GM18870 (cell line): ENCODE measurements around the gene DDX53.

Experiments used
- ATAC-seq: cut with Tn5 transposase; IDR thresholded peaks from one replicate; pipeline ENCODE4 v1.9.1; 2021; ENCODE audit warnings: moderate library complexity; ENCODE audit not compliant: unreplicated experiment

DDX53 gene

DNA sequence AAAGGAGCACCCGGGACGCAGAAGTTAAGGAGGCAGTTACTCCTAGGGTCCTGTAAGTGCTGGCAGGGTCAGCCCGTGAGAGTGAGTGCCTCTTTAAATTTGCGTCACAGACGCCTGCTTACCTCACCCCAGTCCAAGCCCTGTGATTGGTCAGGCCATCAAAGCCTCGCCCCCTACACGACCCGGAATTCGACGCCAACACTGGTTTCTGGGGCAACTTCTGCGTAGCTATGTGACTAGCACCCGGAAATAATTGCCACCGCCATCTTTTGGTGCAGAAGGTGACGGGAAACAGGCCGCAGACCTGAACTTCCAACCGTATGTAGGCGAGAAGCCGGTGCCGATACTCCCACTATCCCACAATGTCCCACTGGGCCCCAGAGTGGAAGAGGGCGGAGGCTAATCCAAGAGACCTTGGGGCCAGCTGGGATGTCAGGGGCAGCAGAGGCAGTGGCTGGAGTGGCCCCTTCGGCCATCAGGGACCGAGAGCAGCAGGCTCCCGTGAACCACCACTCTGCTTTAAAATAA lies at the start of gene DDX53:
TSS of gene DDX53 (plus strand) at position 265 of the 528 bp plus-strand sequence. CDS start at position 363, 98 bp downstream.
- no peak for ATAC-seq

DNA sequence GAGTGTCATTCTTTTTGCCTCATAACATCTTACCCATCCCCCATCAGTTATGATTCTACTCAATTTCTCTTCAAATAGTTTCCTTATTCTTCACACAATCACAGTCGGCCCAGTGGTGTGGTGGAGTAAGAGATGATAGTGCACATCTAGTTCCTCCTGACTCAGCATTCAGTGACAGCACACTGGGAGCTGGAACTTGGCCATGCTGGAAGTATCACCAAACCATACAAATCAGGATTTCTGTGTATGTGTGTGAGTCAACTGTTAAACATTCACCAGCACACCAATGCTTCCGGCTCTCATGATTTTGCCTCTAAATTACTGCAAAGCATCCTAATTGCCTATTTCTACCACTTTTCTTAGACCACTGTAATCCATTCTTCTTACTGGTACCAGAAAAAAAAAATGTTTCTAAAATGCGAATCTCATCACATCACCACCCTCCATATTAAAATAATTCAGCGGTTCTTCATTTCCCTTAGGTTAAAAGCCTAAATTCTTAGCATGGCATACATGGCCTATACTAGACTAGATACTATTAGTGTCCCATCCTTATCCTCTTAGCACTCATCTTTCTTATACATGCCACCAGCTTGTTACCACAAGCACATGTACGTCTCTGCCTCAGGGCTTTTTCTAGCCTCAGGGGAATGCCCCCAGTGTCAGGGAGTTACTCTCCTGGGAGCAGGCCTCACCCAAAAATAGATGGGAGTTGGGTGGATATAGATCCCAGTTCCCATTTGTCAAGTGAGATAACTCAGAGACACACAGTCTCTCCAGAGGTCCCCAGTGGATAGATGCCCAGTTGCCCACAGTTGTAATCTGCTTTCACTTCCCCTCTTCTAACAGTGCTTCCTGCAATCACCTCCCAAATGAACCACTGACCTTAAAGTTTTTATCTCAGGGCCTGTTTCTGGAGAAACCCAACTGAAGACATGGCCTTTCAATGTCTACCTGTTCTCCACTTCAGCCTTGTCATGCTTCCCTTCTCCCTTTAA lies 49.2 kb upstream of the DDX53 start:
- ATAC-seq: peak; percentile 44

DNA sequence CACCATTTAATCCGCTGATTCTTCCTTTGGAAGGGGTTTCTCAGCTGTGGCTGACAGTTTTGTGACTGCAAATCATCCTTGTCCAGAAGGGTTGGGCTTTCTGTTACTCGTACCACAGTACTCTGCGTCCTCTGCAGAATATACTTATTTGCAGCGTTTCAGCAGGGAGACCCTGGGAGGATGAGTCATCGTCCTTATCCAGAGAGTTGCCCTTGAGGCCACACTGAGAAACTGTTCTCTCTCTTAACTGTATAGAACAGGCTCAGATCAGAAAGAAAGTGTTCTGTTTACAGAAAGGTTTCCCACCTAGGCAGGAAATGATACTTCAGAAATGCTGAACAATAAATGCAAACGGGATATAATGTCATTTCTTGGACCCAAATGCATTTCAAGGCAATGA lies 47.8 kb upstream of the DDX53 start:
- no peak for ATAC-seq

DNA sequence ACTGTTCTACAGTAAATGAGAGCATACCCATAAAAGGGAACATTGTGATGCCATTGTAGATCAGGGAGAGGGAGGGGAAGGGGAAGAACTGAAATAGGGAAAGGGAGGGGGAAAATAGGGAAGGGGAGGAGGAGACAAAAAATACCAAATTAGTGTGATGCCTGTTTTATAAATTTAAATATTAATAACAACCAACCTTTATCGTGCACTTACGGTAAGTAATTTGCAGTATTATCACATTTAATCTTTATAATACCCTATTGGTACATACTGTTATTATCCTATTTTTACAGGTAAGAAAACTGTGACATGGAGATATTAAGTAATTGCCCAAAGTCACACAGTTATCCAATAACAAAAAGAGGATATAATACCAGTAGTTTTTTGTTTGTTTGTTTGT lies 41.5 kb upstream of the DDX53 start:
- no peak for ATAC-seq

DNA sequence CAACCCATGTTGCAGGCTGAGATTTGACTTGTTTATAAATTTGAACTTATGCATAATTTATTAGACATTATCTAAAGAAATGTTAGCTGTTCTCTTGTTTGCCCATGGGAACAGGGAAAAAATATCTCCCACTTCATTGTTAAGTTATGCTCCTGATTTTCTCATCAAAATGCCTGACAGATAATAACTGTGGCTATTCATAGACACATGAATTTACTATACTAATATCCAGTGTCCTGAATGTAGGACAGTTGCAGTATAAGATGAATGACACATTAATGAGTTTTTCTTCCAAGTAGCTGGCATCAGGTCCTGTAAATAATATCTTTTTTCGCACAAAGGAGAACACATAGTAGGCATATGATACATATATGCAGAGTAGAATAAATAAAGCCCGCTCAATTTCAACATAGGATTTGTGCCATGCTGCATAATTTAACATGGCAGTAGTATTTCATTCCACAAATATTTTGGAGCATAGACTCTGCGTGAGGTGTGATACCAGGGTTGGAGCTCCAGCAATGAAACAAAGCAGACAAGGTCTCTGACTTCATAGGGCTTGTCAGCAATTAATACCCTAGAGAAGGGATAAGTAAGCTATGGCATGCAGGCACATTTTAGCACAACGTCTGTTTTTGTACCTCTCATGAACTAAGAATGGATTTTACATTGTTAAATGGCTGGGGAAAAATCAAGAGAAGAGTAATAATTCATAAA lies 40.4 kb upstream of the DDX53 start:
- ATAC-seq: no peak

DNA sequence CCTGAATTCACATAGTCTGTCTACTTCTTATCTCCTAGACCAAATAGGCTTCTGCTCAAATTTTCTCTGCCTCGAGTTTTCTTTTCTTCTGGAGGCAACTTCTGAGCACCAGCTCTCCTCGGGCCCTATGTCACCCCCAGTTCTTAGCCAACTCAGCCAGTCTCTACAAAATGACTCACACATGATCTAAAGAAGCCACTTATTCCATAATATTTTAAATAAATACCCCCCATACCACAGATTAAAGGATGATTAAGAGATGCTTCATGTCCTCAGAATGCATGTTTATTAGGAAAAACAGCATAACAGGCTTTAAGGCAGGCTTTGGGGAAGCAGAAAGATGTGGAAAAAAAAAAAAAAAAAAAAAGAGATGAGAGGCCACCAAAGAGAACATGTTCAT lies 36.6 kb upstream of the DDX53 start:
- ATAC-seq: no peak

DNA sequence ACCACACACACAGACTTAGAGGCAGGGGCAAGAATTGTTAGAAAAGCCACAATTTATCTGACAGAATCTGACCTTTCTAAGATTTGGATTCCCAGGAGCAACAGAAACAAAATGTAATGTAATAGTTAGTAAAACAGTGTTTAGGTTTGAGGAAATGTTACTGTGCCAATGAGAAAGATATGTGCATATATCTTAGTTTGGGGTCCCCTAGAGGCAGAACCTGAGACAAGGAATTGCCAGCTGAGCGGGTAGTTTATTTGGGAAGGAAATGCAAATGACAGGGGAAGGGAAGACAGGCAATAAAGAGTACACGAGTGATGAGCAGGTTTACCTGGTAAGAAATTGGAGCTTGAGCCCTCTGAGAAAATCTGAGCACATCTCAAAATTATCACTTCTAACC lies 31.3 kb upstream of the DDX53 start:
- no peak for ATAC-seq

DNA sequence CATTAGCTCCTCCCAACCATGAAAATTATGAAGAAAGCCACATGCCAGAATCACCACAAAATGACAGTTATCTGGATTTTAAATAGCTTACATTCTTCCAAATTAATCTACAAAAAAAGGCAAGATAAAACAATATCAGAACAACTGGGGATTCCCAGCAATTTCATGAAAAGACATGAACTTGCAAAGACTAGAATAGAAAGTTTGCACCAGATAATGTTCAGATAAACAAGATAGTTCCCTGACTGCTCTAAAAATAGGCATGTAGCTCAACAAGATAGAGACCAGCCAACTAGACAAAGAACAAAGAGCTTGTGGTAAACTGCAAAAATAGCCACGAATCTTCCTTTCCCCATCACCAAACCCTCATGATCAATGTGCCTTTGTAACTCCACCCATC lies 30.3 kb upstream of the DDX53 start:
- no peak for ATAC-seq

DNA sequence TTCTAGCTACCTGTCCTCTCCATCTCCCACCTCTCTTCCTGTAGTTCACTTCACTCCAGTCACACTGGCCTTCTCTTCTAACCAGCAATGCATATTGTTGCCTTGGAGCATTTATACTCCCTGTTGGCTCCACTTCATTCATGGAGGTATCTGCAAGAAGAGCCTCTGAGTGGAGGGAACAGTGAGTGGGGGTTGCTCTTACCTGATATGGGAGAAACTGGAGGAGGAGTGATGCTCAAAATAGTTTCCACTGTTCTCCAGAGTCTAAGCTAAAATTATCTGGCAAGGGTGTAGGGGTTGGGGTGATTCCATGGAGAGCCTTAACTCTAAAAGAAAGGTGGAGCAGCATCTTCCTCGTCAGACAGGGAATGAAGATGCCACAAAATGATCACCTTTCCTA lies 28.9 kb upstream of the DDX53 start:
- ATAC-seq: no peak

DNA sequence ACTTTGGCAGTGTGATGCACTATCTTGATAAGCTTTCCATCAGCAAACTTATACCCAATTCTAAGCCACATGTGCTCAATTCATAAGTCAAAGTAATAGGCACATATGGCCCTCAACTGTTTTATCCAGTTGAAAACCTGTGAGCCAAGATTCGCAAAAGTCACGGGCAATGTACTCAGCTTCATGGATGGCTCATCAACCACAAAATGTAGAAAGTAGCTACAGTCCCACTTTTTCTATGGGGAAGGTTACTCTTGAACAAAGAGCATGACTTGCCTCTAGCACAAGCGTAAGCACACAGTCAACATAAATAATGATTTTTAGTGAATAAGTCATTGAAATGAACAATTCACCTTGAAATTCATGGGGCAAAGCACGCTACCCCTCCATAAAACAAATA lies 25.1 kb upstream of the DDX53 start:
- ATAC-seq: no peak

DNA sequence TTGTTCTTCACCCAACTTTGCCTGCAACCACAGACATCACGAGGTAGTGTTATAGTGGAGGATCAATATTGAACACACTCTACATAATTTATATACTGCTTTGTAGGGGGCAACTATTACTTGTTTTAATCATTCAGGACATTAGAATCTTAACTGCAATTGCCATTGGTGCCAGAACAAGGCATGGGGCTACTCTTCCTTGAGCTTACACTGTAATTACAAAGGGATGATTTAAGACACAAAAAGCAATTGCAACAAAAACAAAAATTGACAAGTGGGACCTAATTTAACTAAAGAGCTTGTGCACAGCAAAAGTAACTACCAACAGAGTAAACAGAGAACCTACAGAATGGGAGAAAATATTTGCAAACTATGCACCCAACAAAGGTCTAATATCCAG lies 24.0 kb upstream of the DDX53 start:
- no peak for ATAC-seq

DNA sequence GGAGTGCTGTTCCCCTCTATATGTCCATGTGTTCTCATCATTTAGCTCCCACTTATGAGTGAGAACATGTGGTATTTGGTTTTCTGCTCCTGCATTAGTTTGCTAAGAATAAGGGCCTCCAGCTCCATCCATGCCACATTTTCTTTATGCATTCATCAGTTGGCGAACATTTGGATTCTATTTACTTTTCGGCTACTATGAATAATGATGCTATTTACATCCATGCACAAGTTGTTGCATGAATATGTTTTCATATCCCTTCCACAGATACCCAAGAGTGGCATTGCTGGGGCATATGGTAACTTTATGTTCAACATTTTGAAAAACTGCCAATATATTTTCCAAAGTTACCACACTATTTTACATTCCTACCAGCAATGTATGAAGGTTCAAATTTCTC lies 13.8 kb upstream of the DDX53 start:
- ATAC-seq: no peak

DNA sequence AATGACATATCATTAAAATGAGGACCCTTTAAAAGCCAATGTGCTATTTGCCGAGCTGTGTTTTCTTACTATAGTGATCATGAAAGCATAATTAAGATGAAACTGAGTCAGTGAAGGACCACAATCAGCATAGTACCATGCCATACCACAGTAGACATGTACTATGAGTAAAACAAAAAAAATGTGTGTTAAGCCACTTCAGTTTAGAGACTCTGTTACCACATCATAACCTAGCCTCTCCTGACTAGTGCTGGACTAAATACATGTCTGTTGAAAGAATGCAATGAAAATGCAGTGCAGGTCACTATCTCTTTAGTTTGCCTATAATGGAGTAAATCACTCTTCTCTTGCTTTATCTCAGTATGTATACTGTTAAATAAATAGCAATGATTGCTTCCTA lies 12.3 kb upstream of the DDX53 start:
- no peak for ATAC-seq

DNA sequence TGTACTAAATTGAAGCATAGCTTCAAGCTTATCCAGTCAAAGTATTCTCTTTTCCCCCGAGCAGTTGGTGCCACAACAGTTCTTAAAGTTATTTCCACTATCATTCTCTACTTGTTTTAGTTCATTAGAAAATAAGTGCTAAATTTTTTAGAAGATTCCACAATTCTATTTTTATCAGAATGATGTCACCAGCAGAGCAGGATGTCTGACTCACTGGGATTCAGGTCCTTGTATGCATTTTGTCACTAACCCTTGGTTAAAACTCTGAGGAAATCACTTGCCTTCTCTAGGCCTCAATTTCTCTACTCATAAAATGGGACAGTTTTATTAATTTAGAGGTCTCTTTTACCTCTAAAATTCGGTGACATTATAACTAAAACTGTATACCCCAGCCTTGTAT lies 3.4 kb downstream of the DDX53 start:
- ATAC-seq: no peak

DNA sequence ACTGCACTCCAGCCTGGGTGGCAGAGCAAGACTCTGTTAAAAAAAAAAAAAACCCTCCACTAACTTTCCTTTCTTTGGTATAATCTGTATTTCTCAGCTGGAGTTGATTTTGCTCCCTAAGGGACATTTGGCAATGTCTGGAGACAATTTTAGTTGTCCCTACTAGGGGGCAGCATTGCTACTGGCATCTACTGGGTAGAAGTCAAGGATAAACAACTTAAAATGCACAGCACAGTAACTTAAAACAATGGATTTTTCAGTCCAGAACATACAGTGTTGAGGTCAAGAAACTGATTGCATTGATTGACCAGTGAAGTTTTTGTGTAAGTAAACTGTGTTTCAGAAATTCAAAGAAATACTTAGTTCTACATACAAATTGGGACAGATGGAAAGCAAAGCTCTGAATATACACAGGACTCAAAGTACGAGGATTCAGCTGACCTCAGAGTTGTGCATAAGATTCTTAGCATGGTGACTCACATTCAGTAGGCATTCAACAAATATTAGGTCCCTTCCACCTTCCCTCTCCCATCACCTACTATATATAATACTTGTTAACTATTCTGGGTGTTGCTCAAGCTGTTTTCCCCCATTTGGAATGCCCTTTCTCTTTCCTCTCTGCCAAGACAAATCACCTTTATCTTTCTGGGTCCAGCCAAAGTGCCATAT lies 8.8 kb downstream of the DDX53 start:
- no peak for ATAC-seq

DNA sequence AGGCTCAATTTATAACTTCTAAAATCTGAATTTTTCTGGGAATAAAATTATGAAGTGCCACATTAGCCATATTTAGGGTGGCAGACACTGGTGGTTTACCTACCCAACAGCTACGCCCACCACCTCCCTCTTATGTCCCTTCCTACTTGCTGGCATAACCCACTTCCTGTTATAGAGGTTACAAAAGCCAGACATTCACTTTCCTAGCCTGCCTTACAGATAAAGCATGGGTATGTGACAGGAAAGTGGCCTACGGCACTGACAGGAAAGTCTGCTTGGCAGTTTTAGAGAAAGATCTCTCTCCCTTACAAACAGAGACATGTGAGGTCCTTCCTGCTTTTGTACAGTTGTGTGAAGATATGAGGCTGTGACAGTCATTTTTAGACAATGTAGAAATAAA lies 12.4 kb downstream of the DDX53 start:
- ATAC-seq: no peak

DNA sequence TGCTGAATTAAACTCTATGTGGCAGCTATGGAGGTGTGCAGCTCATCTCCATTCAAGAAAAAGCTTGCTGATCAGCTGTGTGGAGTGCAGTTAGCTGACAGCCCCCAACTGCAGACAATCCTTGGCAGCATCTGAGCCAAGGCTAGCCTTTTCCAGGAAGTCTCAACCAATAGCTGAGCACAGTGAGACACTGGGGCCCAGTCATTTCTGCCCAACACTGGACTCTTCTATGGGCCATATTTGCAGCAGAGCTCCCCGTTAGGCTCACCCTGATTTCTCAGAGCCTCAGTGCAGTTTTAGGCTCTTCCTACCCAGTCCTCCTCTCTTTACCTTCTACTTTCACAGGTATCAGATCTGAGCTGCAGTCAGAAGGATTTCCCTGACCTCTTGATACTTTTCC lies 12.9 kb downstream of the DDX53 start:
- ATAC-seq: no peak

DNA sequence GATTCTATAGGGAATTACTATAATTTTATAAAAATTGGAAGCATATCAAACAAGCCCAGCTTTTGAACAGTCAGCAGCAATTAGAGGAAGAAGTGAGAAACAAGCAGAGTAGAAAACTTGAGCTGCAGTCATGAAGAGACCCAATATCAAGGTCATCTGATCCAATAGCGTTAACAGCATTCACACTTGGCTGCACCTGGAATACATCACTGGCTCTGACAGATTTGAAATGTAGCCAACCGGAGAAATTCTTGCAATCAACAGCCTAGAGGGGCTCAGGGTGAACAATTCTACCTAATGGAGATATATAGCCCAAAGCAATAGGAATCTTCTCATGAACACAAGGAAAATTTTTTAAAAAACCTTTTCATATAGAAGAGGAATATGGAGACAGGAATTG lies 13.6 kb downstream of the DDX53 start:
- ATAC-seq: no peak

DNA sequence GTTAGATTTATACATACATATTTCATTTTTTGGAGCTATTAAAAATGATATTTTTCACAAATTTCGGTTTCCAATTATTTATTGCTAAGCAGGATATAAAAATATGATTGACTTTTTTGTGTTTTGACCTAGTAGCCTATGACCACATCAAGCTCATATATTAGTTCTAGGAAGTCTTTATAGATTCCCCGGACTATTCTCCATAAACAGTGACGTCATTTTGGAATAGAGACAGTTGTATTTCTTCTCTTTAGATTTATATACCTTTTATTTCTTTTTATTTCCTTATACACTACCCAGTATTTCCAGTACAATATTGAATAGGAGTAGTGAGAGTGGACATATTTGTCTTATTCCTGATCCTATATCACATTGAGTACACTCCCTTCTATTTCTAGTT lies 31.8 kb downstream of the DDX53 start:
- no peak for ATAC-seq

DNA sequence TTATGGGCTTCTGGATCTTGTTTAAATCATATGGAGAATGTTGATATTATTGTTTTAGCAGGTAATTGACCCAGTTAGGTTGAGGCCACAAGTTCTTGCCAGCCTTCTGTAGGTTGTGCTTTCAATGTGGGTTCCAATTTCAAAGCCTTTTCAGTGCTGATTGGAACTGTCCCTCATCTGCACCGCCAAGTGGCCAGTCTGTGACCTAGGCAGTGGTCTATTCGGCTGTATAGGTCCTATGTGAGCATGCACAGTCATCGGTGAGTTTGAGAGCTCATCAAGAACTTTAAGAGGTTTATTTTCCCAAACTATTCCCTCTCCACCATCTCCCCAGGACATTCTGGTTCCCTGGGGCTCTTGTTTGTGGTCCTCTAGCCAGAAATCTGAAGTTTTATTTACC lies 35.7 kb downstream of the DDX53 start:
- ATAC-seq: no peak

DNA sequence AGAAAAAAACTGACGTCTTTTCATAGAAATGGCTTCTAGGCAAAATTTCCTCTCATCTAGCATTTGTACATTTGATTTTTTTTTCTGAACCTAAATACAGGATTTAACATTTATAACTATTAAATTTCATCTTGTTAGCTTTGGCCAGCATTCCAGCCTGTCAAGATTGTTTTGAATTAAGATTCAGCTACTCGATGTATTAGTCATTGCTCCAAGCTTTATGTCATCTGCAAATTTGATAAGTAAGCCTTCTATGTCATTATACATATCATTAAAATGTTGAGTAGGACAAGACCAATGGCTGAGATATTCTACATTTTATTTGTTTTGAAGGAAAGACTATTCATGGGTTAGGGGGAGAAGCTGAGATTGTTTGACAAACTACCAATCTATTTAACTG lies 46.7 kb downstream of the DDX53 start:
- no peak for ATAC-seq
